Endometrial microvascular endothelial cells (primary cell): ENCODE data around the gene TRRAP. TPM values are rescaled to one million over a fixed set of nuclear protein-coding genes. Genes with fewer than 3 reads are reported as not detected.
"Not testable (repeated sequence)": the region's sequence is repeated elsewhere in the genome, so short reads cannot be mapped to it uniquely, and the experiment has no call there.

ENCODE experiments used
- in situ Hi-C: cut with HindIII; loops from 2 replicates; pipeline ENCODE4 v1.10.0; 2017; ENCODE audit warnings: low sequenced_read_pairs, low pct_unique_long_range_greater_than_20kb; ENCODE audit errors: inconsistent ontology term
- total RNA-seq: library from RNA; depleted of rRNA; stranded (reverse); fragments of >200 nt; gene quantifications from one replicate; pipeline ENCODE4 v1.2.3, GENCODE V29; 2015; ENCODE audit errors: inconsistent ontology term

Gene TRRAP
- total RNA-seq, 1 donor from 2014 or later = 21.6 TPM

GRCh38 chr7:98863601-98864000 is 14.7 kb upstream of the TRRAP start:
- in situ Hi-C loops = no loop called here

GRCh38 chr7:98864731-98865453 is 13.4 kb upstream of the TRRAP start:
- in situ Hi-C loops = no loop called here

GRCh38 chr7:98866351-98866750 is 12.0 kb upstream of the TRRAP start:
- in situ Hi-C loops = no loop called here

GRCh38 chr7:98866765-98867164 is 11.6 kb upstream of the TRRAP start:
- in situ Hi-C loops = no loop called here

DNA sequence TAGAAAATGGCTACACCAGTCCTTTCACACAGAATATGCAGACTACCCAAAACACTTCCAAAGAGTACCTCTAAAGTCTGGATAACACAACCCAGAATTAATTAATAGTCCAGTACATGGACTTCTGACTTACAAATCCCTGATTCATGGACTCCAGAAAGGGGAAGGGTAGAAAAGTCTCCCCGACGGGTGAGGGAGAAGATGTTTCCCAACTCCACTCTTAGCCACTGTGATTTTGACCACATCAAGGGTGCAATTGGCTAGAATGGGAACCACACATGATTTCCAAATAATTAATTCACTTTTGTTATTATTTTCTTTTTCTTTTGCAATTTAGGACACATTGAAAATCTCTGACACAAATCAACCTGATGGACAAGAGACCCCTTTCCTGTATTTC is 9.9 kb upstream of the TRRAP start:
- in situ Hi-C loops = no loop called here

DNA sequence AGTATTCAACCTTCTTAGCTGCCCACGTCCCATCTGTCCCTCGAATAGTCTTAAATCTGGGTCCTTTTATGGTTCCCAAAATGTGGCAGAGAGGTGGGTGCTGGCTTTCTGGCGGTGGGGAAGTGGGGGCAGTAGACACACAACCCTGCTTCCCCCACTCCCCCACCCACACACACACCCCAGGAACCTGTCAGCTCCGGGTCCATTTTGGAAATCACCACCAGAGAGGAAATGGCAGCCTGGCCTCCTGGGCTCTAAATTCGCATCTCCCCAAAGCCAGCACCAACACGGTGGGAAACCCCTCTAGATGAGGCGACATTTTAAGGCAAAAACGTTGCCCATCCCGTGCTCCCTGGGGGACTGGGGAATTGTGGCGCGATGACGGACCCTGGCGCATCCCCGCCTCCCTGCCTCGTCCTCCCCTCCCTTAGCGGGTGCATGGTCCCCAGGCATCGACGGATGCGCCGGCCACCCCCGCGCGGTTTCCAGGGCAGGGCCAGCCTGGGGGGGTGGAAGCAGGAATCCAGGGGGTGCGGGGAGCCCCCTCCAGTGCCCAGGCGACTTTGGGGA is 9.2 kb upstream of the TRRAP start:
- in situ Hi-C loops = no loop called here

GRCh38 chr7:98869597-98870120 is 8.7 kb upstream of the TRRAP start, which contains the start of gene TMEM130:
Gene TMEM130 (minus strand): TSS chr7:98870014. CDS start chr7:98869861, 153 bp downstream.
- in situ Hi-C loops = no loop called here

DNA sequence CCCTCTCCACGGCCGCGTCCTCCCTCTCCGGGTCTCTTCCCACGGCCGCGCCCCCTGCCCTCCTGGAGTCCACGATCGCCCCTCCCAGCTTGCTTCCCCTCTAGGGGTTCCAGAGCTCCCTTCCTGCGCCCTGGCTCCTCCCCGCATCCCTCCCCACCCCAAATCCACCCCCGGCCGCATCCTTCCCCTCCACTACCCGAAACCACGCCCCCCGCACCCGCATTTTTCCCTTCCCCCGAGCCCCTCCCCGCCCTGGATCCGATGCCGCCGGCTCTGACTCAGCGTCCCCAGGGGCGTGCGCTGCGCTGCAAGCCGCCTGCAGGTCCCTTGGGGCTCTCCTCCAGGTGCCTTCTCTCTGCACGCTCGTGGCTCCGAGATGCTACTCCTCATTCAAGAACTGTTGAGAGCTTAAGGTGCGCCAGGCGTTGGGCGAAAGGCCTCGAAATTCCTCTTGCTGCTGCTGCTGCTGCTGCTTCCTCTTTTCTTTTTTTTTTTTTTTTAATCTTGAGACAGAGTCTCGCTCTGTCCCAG is 8.1 kb upstream of the TRRAP start:
- in situ Hi-C loops = no loop called here

DNA sequence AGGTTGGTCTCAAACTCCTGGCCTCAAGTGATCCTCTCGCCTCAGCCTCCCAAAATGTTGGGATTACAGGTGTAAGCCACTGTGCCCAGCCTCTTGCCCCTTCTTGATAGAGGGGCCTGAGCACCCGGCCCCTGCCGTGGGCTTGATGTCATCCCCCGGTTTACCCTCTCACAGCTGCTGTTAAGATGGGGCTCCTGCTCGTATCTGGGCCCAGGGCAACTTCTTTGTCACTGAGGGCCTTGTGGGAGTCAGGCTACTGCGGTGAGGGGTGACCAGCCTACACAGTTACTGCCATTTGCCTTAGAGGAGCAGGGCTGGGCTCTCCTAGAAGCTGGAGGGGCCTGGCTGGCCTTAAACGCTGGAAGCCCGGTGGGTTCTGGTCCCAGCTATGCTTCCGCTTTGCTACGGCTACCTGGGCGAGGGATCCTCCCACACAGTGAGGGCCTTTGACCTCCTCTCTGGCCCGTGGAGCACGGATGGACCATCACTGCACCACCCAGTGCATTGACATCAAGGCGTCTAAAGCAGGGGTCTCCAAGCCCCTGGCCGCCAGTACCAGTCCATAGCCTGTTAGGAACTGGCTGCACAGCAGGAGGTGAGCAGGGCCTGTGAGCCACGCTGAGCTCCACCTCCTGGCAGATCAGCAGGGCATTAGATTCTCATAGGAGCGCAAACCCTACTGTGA is 7.4 kb upstream of the TRRAP start:
- in situ Hi-C loops = no loop called here

- in situ Hi-C loops = no loop called here
These were observed 5.9 kb upstream of the TRRAP start for GRCh38 chr7:98872328-98872924.

GRCh38 chr7:98873610-98874009 is 4.7 kb upstream of the TRRAP start:
- in situ Hi-C loops = not testable (repeated sequence)

DNA sequence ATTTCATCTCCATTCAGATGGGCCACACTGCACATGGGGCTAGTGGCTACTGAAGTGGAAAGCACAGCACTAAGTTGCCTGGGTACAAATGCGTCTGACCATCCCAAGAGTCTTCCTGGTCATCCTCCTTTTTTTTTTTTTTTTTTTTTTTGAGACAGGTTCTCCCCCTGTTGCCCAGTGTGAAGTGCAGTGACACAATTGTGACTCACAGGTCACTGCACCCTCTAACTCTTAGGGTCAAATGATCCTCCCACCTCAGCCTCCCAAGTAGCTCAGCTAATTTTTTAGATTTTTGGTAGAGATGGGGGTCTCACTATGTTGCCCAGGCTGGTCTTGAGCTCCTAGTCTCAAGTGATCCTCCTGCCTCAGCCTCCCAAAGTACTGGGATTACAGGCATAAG is 3.4 kb upstream of the TRRAP start:
- in situ Hi-C loops = no loop called here

DNA sequence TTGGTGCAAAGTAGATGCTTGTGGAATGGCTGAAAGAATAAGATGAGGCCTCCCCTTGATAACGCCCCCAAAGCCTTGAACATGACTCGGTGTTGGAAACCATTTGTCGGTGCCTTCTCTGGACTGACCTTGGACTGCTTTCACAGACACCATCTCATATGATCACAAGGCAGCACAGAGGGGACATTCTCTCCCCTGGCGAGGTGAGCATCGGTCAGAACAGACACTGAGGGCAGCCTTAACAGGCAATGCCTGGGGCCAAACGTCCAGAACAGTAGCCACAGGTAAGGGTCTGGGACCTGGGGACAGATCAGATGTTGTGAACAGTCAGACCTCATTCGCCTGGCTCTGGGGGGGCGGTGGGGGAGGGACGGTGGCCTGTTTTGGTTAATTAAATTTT is 2.8 kb upstream of the TRRAP start:
- in situ Hi-C loops = no loop called here

DNA sequence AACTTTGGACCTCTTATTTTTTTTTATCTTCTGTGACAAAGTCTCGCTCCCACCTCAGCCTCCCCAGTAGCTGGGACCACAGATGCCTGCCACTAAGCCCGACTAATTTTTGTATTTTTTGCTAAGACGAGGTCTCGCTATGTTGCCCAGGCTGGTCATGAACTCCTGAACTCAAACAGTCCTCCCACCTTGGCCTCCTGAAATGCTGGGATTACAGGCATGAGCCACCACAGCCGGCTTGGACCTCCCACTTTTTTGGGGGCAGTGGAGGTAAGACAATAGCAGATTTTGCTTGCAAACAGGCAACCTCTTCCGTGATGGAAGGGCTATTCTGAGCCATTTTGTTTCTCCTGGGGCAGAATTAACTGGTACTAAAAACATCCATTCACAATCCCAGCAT is 1.2 kb upstream of the TRRAP start:
- in situ Hi-C loops = no loop called here

- in situ Hi-C loops = no loop called here
These were observed 504 bp upstream of the TRRAP start for GRCh38 chr7:98877692-98878364.

- in situ Hi-C loops = no loop called here
These were observed 1.1 kb downstream of the TRRAP start for GRCh38 chr7:98879198-98879978.

DNA sequence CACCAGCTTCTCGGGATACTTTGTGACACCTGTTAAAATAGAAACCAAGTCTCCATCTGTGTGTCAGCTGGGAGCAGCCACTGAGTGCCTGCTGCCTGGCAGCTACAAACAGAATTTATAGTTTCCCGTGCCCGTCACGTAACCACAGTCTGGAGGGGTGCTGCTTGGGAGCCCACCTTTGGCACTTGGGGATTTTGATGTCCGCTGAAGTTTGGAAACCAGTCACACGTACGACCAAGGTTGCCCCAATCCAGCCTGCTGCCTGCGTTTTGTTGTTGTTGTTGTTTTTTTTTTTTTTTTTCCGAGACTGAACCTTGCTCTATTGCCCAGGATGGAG is 1.6 kb downstream of the TRRAP start:
- in situ Hi-C loops = no loop called here

DNA sequence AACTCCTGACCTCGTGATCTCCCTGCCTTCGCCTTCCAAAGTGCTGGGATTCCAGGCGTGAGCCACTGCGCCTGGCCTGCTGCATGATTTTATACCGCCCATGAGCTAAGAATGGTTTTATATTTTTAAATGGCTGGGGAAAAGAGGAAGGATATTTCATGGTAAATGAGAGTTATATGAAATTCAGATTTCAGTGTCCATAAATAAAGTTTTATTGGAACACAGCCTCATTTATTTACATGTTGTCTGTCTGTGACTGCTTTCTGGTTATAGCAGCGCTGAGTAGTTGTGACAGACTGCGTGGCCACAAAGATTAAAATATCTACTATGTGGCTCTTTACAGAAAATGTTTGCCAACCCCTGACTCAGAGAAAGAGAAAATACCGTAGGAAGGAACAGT is 2.2 kb downstream of the TRRAP start:
- in situ Hi-C loops = no loop called here
